ENCODE results near the gene NR4A3. TPM values are rescaled to one million over a fixed set of nuclear protein-coding genes. Genes with fewer than 3 reads are reported as not detected.
A peak's percentile ranks its signal among the peaks of the same experiment; 100 is the strongest.
"Not testable (repeated sequence)": the region's sequence is repeated elsewhere in the genome, so short reads cannot be mapped to it uniquely, and the experiment has no call there.

Gene NR4A3
- 0.05 and 0.26 TPM in 2 replicates for total RNA-seq
- polyA plus RNA-seq (2012), result 0.16 TPM

DNA sequence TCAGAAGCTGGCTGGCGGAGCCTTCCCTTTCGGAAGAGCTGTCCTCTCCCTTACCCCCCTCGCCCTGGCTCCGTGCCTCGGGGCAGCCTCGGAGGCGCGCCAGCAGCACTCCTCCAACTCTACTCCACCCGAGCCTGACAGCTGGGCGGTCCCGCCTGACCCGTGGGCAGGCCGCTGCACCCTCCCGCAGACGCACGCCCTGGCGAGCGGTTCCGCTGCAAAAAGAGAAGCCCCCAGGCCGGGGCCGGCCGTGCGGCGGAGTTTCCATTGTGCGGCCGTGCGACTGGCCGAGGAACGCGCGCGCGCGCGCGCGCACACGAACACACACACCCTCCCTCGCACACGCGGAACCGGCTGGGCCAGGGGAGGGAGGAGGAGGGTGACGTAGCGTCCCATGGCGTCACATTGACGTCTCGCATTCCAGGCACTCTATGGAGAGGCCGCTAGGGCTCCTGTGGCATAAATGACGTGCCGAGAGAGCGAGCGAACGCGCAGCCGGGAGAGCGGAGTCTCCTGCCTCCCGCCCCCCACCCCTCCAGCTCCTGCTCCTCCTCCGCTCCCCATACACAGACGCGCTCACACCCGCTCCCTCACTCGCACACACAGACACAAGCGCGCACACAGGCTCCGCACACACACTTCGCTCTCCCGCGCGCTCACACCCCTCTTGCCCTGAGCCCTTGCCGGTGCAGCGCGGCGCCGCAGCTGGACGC lies at the start of gene NR4A3:
TSS of gene NR4A3 (plus strand) at position 490 of the 713 bp plus-strand sequence. CDS start 6,158 bp downstream, outside the sequence.
- DNase-seq (ENCODE audit: low read depth), result peak; percentile 96

DNA sequence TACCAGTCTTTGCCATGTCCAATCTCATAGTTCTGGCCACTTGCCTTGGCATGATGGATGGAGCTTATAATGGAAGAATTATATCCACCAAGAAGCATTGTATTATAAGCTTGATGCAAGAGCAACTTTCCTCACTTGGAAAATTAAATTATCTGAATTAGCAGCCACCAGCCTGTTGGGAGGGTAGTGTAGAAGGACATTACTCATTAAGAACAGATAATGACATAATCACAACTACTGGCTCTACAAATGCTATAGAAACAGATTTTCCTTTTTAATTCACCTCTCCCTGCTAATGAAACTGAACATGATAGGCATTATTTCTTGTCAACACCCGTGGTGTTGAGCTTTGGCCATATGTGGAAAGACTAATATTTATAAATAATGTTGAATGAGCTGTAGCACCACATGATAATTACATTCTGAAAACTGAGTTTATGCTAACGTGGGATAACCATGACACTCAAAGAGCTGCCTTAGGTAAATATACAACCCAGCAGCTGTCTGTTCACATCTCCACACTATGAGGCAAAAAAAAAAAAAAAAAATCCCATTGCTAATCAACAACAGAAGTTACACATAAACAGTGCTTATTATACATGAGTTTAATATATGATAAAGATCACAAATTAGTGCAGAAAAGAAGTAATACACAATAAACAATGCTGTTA lies 48.1 kb upstream of the NR4A3 start:
- no peak for DNase-seq (ENCODE audit: low read depth)

DNA sequence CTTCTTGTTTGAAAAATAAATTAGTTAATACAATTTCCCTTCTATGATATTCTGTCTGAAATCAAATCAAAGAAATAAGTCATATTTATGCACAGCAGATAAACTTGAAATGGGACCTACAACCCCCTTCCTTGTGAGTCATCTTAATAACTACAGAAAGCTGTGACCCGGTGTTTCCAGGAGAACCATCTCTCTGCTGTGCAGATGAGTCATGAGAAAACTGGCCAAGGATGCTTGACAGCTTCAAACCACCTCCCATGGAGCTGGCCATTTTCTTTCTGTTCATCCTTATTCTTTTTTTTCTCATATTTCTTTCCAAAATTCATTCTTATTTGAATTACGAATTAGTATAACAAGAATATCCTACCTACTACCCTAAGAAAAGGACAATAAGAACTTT lies 43.4 kb upstream of the NR4A3 start:
- peak; percentile 26 for DNase-seq (ENCODE audit: low read depth)

DNA sequence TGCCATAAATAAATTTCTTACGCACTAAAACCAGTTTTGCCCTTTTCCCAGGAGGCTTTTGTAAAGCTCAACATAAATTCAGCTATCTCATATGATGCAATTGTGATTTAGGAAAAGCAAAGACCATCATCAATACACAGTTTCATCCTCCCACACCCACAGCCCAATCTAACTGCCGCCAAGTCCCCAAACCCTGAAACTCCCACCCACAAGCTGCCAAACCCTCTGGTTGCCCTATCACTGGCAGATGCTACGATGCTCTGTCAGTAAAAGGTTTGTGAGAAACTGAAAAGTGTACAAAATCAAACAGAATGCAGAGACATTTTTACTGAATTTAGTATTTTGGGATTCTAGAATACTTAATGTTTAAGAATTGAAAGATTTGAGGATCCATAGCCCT lies 42.8 kb upstream of the NR4A3 start:
- DNase-seq (ENCODE audit: low read depth), result no peak

DNA sequence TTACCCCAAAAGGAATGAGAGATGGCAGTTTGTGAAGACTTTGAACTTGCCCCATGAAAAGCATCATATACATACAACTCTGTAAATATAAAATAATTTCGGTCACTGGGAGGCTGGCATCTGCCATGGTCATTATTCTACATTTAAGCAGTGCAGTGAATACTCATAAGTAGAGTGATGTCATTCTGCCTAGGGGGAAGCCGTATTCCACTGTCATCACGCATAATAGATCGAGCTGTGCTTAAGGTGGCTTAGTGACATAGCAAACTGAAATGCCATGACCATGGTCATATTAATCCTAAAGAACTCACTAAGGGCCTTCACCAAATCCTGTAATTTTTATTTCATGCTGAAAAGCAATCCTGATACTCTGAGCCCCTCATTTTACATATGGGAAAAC lies 42.4 kb upstream of the NR4A3 start:
- no peak for DNase-seq (ENCODE audit: low read depth)

DNA sequence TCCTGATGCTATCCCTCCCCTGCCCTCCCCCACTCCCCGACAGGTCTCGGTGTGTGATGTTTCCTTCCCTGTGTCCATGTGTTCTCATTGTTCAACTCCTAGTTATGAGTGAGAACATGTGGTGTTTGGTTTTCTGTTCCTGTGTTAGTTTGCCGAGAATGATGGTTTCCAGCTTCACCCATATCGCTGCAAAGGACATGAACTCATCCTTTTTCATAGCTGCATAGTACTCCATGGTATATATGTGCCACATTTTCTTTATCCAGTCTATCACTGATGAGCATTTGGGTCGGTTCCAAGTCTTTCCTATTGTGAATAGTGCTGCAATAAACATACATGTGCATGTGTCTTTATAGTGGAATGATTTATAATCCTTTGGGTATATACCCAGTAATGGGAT lies 39.3 kb upstream of the NR4A3 start:
- not testable (repeated sequence) for DNase-seq (ENCODE audit: low read depth)

DNA sequence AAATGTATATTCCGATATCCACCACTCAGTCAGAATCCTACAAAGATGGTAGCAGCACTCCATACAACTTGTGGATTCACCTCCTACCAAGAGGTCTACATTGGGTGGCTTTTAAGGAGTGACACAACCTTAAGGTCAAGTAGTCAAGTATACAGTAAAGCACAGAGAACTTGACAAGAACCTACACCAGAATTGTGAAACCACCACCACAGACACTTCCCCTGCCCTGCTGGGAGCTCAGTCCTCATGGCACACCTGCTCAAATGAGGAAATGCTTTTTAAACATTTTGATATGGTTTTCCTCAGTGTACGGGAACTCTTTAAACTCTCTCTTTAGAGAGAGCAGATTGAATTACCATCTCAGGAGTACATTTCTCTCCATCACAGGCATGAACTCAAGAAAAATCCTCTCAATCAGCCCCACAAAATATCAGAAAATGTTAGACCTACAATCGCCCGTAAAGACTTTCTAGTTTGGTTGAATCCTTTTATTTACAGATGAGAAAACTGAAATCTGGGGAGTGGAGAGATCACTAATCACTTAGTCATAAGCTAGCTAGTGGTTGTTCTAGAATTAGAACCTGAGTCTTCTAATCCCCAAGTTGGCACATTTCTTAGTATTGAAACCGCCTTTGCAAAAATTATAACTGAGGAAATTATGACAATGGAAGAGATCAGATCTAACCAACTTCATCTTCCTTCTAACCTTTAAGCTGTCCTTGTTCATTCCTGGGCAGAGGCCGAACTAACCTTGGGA lies 38.5 kb upstream of the NR4A3 start:
- no peak for DNase-seq (ENCODE audit: low read depth)

DNA sequence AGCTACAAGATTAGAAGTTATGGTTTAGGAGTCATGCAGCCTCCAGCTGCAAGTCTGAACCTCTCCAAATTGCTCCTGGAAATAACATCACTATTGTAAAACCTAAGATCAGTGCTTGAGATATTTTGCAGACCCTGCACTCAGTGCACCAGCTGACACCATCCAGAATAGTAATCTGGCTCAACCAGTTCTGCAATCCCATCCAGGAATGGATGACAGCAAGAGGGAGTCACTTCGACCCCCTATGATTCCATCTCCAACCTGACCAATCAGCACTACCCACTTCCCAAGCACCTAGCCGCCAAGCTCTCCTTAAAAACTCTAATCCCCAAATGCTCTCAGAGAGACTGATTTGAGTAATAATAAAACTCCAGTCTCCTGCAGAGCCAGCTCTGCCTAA lies 37.9 kb upstream of the NR4A3 start:
- DNase-seq (ENCODE audit: low read depth), result no peak

DNA sequence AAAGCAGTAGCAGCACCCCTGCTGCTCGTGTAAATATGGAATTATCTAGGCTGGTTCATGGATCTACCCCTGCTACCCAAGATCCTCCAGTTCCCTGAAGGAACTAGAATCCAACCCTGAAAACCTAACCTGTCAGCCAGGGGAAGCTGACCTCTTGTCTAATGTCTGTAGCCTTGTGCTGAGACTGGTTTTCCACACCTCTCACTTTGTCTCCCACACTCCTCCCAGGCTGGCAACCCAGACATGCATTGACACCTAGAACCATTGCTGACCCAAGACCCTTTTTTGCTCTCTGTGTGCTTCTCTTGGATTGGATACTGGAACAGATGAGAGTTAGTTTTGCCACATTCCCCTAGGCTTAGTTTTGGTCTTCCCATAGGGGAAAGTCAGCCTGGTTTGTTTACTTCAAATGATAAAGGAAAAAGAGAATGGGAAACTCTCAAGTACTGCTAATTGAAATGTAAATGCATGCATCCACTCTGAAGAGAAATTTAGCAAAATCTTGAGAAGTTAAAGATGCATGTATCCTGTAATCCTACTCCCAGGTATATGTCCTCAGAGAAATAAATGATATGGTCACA lies 36.6 kb upstream of the NR4A3 start:
- DNase-seq (ENCODE audit: low read depth), result no peak

DNA sequence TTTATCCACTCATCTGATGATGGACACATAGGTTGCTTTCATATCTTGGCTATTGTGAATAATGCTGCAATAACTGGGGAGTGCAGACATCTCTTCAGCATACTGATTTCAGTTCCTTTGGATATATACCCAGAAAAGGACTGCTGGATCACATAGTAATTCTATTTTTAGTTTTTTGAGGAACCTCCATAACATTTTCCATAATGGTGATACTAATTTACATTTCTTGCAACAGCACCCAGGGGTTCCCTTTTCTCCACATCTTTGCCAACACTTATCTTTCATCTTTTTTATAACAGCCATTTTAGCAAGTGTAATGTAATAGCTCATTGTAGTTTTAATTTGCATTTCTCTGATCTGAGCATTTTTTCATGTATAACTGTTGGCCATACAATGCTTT lies 34.1 kb upstream of the NR4A3 start:
- DNase-seq (ENCODE audit: low read depth), result no peak

DNA sequence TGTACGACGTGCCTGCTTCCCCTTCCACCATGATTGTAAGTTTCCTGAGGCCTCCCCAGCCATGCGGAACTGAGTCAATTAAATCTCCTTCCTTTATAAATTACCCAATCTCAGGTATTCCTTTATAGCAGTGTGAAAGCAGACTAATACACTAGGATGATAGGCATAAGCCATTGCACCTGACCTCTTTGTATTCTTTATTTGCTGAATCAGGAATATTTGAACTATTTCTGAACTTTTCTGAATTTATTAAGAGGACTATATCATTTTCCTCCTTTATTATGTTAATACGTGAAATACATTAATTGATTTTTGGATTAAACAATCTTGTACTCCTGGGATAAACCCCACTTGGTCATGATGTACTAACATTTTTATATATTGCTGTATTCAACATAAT lies 28.2 kb upstream of the NR4A3 start:
- DNase-seq (ENCODE audit: low read depth), result no peak

DNA sequence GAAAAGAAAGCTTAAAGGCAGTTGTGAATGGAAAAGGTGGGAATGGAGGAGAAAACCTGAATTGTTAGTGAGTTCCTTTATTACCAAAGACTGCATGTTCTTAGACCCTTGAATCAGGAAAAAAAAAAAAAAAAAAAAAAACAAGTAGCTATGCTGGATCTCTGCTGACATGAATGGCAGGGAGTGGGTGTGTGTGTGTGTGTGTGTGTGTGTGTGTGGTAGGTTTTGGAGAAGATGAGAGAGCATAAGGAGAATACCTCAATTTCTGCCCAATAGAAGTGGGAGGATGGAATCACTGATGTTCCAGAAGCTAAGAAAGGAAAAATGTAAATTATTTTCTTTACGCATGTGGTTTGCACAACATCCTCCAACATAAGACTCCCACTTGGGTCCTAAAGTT lies 25.5 kb upstream of the NR4A3 start:
- DNase-seq (ENCODE audit: low read depth), result no peak

DNA sequence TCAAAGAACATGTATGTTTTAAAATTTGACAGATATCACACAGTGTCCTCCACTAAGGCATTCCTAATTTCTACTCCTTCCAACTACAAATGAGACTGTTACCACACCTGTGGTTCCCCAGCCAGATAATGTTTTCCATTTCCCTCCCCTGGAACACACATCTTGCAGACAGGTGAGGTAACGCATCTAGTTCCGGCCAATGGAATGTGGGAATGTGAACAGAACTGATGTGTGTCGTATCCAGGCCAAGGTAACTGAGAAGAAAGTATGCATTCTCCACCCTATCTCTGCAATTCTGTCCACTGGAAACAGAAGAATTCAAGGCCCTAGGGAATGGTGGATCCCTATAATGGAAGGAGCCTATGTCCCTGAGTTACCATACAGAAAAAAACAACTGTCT lies 19.9 kb upstream of the NR4A3 start:
- DNase-seq (ENCODE audit: low read depth), result no peak

DNA sequence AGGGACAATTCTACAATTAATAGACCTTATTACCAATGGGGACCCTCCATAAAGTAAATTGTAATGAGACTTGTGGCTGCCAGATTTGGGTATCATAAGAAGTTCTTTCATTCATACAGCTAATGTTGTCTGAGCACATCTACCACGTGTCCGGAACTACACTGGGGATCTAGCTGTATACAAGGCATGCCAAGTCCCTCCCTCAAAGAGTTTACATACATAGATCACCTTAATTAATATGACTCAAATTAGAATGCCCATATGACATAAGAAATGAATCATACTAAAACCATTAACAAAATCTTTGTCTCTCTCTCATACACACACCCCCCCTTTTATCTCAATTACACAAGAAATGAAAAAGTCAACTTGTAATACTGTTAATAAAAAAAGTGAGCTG lies 18.0 kb upstream of the NR4A3 start:
- DNase-seq (ENCODE audit: low read depth), result no peak

DNA sequence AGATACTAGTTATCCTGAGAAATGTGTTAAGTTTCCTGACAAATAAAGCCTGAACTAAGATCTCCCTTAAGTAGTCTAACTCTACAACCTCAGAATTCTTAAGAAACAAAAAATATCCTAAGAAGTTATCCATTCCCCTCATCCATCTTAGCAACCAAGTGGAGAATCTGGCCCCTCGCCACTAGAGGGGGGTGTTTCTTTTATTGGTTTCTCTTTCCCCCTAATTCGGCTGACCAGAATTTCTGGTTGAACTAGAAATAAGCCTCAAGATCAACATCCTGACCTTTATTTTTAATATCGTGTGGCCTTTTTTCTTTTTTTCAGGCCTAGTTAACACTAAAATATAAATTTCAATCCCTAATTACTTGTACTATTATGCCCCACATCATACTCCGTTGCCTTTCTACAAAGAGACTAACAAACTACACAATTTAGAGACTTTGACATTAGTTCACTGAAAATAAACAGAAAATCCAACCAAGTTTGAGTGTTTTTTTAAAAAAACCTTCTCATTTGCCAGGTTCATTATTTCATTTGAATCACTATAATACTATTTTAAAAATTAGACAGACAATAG lies 14.3 kb upstream of the NR4A3 start:
- peak; percentile 79 for DNase-seq (ENCODE audit: low read depth)

DNA sequence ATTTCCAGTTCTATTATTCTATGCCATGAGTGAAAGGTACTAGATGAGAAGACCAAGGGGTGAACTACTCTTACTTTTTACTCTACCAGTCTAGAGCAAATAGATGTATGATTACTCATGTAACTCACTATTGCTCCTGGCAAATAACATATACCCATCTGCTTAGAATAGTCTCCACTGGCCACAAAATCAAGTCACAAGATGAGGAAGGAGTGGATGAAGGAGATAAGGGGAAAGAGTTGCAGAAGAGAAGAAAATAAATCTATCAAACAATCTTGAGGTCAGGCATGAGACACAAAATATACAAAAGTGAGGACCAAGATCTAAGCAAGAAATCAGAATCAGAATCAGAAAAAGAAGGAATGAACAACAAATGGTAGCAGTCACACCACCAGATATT lies 13.7 kb upstream of the NR4A3 start:
- DNase-seq (ENCODE audit: low read depth), result no peak

DNA sequence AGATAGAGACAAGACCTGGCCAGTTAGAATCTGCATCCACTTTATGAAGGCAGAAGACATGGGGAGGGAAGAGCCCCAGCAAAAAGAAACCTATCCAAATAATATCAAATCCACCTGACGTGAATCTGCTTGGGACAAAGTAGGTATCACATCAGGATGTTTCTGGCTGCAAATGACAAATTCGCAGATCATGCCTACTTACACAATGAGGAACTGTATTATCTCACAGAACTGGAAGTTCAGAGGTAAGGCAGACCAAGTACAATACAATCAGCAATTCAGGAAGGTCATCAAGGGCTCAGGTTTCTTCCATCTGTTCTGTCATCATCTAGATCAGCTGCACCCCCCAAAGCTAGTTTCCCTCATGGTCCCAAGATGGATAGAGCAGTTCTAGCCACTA lies 13.2 kb upstream of the NR4A3 start:
- no peak for DNase-seq (ENCODE audit: low read depth)

DNA sequence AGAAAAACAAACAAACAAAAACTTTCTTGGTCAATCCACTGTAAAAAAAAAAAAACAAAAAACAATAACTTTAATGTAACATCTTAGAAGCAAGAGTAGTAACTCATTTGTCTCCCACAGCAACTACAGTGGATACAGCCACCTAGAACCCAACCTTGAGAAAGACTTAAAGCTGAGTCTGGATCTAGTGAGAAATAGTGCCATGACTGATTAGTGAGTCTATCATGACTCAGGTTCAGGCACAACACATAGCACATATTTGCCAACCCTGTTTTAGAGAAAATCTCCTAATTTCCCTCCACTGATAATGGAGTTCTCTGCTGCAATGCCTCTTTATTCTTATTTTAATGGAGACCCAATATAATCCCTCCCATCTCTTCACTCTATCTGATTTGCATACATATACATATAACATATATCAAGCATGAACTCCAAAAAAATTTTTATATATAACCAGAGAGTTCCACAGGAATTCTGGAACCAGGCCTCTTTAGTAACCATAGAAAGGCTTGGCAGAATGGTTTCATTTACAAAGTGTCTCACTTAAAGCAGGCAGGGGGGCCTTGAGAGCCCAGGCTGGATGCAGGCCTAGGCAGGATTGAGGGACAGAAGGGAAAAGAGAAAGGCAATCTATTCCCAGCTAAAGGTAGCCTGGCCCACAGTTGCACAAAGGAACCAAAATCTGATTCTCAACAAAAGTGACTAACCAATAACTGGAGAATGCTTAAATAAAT lies 11.9 kb upstream of the NR4A3 start:
- no peak for DNase-seq (ENCODE audit: low read depth)

DNA sequence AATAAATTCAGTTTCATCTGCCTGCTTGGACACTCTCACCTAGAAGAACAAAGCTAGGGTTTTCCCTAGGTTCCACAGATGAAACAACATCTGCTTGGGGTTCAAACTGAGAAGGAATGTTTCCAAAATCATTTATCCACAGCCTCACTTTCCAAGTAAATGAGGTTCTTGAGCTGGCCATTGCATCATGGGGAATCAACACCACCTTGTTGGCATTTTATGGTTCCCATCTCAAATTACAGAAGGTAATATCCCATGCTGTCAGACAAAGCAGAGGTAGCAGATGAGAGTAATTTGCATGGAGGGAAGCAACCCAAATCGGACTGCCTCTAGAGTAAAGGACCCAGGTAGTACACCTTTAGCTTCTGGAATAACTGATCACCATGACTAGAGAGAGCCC lies 10.5 kb upstream of the NR4A3 start:
- DNase-seq (ENCODE audit: low read depth), result no peak

DNA sequence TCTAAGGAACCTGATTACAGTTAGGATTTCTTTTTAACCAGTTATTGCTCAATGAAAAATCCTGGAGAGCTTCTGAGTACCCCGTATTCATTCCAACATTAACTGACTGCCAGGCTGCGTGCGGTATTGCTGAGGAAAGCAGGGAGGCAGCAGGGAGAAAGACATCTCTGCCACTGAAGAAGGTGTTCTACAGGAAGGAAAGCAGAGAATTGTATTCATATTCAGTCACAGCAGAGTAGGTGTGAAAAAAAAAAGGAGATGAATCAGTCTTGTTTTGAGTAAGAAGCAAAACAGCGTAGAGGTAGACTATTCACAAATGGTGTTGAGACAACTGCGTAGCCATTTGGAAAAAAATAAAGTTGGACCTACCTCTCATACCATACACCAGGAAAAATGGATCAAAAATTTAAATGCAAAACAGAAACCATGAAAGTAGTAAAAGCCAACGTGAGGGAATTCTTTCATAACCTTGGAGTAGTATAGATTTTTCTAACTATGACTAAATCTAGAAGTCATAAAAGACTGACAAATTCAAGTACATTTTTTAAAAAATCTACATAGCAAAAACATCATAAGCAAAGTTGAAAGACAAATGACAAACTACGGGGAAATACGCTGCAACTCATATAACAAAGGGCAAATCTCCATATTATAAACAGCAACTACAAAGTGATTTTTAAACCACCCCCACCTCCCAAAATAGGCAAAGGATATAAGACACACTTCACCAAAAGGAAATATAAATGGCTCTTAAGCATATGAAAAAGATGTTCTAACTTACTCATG lies 9.9 kb upstream of the NR4A3 start:
- no peak for DNase-seq (ENCODE audit: low read depth)

All from myocyte (in vitro differentiated cells).